Panc1 (cell line): ENCODE data around the gene SETD3.

Source experiments
- POLR2AphosphoS5 ChIP-seq: IDR thresholded peaks from 2 replicates; pipeline ENCODE4 v1.6.1; 2012; ENCODE audit warnings: mild to moderate bottlenecking, low read depth, low read length, moderate library complexity
- SIN3A ChIP-seq: IDR thresholded peaks from 2 replicates; pipeline ENCODE4 v1.6.1; 2012; ENCODE audit warnings: low read depth, mild to moderate bottlenecking, low read length, moderate library complexity, borderline replicate concordance; ENCODE audit not compliant: insufficient read depth
- TCF7L2 ChIP-seq: IDR thresholded peaks from 2 replicates; pipeline ENCODE4 v1.6.1; 2011; ENCODE audit warnings: mild to moderate bottlenecking, low read depth, low read length, inconsistent platforms
- TF ChIP-seq, protein P1 (sequence below): fragments of 450-650 bp; IDR thresholded peaks from 2 replicates; pipeline ENCODE4 v1.5.1; 2017; ENCODE audit warnings: mild to moderate bottlenecking
- TF ChIP-seq, protein P2 (sequence below), 2 experiments: IDR thresholded peaks; 2 replicates each; pipeline ENCODE4 v1.6.1; 2011 to 2012; ENCODE audit warnings: low read depth in 2 of 2, control low read depth in 1 of 2, low read length in 1 of 2, mild to moderate bottlenecking in 1 of 2, moderate library complexity in 1 of 2; ENCODE audit not compliant: insufficient read depth in 1 of 2

DNA sequence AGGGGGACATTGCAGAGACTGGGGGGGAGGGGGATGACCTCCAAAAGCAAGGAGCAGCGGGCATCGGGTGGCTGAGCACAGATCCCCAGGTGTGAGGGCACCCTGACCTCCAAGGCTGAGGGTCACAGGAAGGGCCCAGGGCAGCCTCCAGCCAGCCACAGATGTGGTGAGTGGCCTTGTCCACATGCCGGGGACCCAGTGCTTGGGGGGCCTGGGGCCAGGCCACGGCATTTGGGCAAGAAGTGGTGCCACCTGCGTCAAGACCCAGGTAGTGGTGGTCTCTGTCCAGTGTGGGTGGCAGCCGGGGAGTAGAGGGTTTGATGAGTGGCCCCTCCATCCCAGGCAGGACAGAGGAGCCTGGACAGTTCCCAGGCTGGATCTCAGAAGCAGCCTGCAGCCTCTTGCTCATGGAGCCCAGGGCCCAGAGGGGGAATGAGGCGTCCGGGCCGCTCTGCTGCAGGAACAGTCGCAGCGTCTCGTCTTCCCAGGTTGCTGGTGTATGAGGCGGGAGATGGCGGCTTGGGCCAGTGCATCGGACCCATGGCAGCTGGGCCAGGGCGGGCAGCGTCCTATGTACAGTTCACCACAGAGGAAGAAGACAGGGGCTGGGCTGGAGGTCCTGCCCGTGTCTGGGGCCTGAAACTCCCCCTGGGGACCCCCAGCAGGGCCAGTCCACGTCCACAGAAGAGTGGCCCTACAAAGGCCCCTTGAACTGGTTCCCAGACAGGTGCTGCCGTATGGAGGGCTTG lies 34.1 kb upstream of the SETD3 start:
- no peak for TF ChIP-seq POLR2AphosphoS5
- TF ChIP-seq, protein P1, sequence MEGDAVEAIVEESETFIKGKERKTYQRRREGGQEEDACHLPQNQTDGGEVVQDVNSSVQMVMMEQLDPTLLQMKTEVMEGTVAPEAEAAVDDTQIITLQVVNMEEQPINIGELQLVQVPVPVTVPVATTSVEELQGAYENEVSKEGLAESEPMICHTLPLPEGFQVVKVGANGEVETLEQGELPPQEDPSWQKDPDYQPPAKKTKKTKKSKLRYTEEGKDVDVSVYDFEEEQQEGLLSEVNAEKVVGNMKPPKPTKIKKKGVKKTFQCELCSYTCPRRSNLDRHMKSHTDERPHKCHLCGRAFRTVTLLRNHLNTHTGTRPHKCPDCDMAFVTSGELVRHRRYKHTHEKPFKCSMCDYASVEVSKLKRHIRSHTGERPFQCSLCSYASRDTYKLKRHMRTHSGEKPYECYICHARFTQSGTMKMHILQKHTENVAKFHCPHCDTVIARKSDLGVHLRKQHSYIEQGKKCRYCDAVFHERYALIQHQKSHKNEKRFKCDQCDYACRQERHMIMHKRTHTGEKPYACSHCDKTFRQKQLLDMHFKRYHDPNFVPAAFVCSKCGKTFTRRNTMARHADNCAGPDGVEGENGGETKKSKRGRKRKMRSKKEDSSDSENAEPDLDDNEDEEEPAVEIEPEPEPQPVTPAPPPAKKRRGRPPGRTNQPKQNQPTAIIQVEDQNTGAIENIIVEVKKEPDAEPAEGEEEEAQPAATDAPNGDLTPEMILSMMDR = no peak
- TF ChIP-seq, protein P2, sequence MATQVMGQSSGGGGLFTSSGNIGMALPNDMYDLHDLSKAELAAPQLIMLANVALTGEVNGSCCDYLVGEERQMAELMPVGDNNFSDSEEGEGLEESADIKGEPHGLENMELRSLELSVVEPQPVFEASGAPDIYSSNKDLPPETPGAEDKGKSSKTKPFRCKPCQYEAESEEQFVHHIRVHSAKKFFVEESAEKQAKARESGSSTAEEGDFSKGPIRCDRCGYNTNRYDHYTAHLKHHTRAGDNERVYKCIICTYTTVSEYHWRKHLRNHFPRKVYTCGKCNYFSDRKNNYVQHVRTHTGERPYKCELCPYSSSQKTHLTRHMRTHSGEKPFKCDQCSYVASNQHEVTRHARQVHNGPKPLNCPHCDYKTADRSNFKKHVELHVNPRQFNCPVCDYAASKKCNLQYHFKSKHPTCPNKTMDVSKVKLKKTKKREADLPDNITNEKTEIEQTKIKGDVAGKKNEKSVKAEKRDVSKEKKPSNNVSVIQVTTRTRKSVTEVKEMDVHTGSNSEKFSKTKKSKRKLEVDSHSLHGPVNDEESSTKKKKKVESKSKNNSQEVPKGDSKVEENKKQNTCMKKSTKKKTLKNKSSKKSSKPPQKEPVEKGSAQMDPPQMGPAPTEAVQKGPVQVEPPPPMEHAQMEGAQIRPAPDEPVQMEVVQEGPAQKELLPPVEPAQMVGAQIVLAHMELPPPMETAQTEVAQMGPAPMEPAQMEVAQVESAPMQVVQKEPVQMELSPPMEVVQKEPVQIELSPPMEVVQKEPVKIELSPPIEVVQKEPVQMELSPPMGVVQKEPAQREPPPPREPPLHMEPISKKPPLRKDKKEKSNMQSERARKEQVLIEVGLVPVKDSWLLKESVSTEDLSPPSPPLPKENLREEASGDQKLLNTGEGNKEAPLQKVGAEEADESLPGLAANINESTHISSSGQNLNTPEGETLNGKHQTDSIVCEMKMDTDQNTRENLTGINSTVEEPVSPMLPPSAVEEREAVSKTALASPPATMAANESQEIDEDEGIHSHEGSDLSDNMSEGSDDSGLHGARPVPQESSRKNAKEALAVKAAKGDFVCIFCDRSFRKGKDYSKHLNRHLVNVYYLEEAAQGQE (IDR thresholded peaks at IDR 0.05; ENCODE audit: insufficient read depth in 1 of 2, low read depth in 2 of 2, low read length in 1 of 2) = no peak
- no peak for TF ChIP-seq TCF7L2
- no peak for TF ChIP-seq SIN3A
